ENCODE data around the gene CHN2. TPM values are rescaled to one million over a fixed set of nuclear protein-coding genes. Genes with fewer than 3 reads are reported as not detected.

Gene CHN2
- total RNA-seq, 6 experiments from 2014 or later = not detected

- Mint-ChIP-seq H3K27ac (no peak overlapping the region), H3K27me3 (ENCODE audit: insufficient read depth) (no peaks in the 10 kb centered on the region), H3K4me3 (no peak overlapping the region), H3K36me3 (ENCODE audit: low read depth) (no peaks in the 10 kb centered on the region), H3K4me1 (ENCODE audit: low read depth) (no peaks in the 10 kb centered on the region), H3K9me3 (no peaks in the 10 kb centered on the region)
- DNase-seq = no peak
- TF ChIP-seq CTCF (IDR thresholded peaks at IDR 0.05) = no peak
These were observed 19.5 kb downstream of the CHN2 start for GRCh38 chr7:29214056-29214455.

GRCh38 chr7:29214816-29215215 lies 20.2 kb downstream of the CHN2 start:
- no peaks in the 10 kb centered on the region for H3K9me3 Mint-ChIP-seq
- no peaks in the 10 kb centered on the region for H3K27me3 Mint-ChIP-seq (ENCODE audit: insufficient read depth)
- H3K27ac Mint-ChIP-seq = no peak overlapping the region
- TF ChIP-seq CTCF (IDR thresholded peaks at IDR 0.05) = no peak
- no peak for DNase-seq
- no peaks in the 10 kb centered on the region for H3K36me3 Mint-ChIP-seq (ENCODE audit: low read depth)
- no peak overlapping the region for H3K4me3 Mint-ChIP-seq
- no peaks in the 10 kb centered on the region for H3K4me1 Mint-ChIP-seq (ENCODE audit: low read depth)

- no peak overlapping the region for H3K4me3 Mint-ChIP-seq
- H3K27me3 Mint-ChIP-seq (ENCODE audit: insufficient read depth) = no peaks in the 10 kb centered on the region
- no peak overlapping the region for H3K27ac Mint-ChIP-seq
- no peaks in the 10 kb centered on the region for H3K4me1 Mint-ChIP-seq (ENCODE audit: low read depth)
- no peak for TF ChIP-seq CTCF (IDR thresholded peaks at IDR 0.05)
- H3K36me3 Mint-ChIP-seq (ENCODE audit: low read depth) = no peaks in the 10 kb centered on the region
- DNase-seq = no peak
- H3K9me3 Mint-ChIP-seq = no peaks in the 10 kb centered on the region
These were observed 21.6 kb downstream of the CHN2 start for GRCh38 chr7:29216128-29216527.

GRCh38 chr7:29217113-29217512 lies 22.5 kb downstream of the CHN2 start:
- no peak for TF ChIP-seq CTCF (IDR thresholded peaks at IDR 0.05)
- Mint-ChIP-seq H3K4me3 (no peak overlapping the region), H3K9me3 (no peaks in the 10 kb centered on the region), H3K36me3 (ENCODE audit: low read depth) (no peaks in the 10 kb centered on the region), H3K4me1 (ENCODE audit: low read depth) (no peaks in the 10 kb centered on the region), H3K27me3 (ENCODE audit: insufficient read depth) (peaks cover 1% of the 10 kb centered on the region; the same call in 1 of the 2 replicates), H3K27ac (no peak overlapping the region)
- DNase-seq = no peak

GRCh38 chr7:29224726-29225125 lies 30.2 kb downstream of the CHN2 start:
- H3K27ac Mint-ChIP-seq = no peak overlapping the region
- peaks cover 3% of the 10 kb centered on the region; the same call in 1 of the 2 replicates for H3K27me3 Mint-ChIP-seq (ENCODE audit: insufficient read depth)
- TF ChIP-seq CTCF (IDR thresholded peaks at IDR 0.05) = no peak
- DNase-seq = no peak
- no peaks in the 10 kb centered on the region for H3K36me3 Mint-ChIP-seq (ENCODE audit: low read depth)
- peaks cover 5% of the 10 kb centered on the region for H3K9me3 Mint-ChIP-seq
- H3K4me3 Mint-ChIP-seq = no peak overlapping the region
- no peaks in the 10 kb centered on the region for H3K4me1 Mint-ChIP-seq (ENCODE audit: low read depth)

All from HFFc6 (cell line).